Activated naive CD4-positive, alpha-beta T cell treated with Interleukin-2 at 50 U/mL for 16 hours (primary cell): ENCODE measurements around the gene ADSL.
A peak's percentile ranks its signal among the peaks of the same experiment; 100 is the strongest.

Source experiments
- DNase-seq: peaks from one replicate; pipeline ENCODE4 v3.0.0-alpha.2; 2020

The ADSL gene

DNA sequence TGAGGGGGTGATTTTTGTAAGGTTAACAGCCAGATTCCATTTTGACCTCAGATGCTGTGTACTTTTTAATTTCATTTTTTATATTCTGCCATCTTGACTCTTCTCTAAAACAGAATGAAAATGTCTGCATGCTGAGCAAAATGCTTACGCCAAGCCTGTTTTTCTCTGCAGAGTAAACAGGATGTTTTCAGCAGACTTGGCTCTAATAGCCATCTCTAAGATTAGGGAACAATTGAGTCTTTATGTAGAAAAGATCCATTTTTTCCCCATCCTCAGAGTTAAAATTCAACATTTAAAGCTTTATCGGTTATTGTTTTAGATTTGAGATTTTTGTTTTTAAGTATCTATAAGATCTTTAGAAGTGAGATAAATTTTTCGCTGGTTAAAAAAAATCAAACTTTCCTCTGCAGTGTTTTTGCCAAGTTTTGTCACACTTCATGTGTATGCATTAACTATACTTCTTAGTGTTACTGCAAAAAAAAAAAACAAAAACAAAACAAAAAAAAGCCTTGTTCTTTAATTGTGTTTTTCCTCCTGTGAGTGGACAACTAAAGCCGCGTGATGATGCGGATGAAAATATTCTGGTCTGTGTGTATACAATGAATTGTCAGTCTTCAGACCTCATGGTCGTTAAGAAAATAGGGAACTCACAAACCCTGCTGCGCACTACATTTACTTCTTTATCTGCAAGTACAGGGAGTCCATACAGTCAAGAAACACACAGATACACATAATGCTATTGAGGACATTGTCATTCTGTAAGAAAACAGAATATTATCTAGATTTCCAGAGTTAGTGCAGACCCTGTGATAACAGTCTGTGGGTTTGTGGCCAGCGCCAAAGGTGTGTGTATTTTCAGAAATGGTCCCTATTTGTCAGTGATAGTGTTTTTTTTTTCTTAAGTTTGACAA is 17.5 kb upstream of the ADSL start:
- DNase-seq, result no peak

DNA sequence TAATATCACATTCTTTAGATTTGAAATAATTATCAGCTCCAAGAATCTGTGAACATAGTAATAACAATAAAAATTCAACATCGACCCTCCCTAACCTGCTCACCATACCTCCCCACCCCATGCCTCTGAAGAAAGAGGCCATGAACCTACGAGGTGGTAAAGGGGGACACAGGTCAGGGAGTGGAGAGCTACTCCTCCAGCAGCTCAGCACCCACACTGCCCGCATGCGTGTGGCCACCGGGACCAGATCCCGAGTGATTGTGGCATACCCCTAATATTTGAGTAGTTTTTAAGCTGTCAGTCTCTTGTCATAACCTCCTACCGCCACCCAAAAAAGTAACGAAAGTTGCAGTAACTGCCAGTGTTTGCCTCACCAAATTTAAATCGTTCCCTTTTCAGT is 16.8 kb upstream of the ADSL start:
- no peak for DNase-seq

- DNase-seq, result no peak
These were observed 16.2 kb upstream of the ADSL start for GRCh38 chr22:40330086-40330485.

DNA sequence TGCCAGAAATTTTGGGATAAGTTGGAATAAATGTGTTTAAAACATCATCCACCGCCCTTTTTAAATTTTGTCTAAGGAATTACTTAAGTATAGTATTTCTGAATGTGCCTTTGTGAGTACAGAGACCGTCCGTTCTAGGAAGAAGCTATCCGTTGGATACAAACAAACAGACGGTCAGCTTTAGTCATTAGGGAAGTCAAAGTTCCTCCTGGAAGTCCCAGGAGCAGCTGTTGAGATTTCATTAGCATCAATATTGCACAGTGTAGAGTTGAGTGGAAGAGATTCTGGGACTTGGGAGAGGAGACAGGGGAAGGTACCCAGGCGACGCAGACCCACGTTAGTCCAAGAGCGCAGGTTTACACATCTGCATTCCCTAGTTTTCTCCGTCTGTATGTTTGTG is 15.7 kb upstream of the ADSL start:
- no peak for DNase-seq

- no peak for DNase-seq
These were observed 14.6 kb upstream of the ADSL start for GRCh38 chr22:40331706-40332105.

- DNase-seq, result no peak
These were observed 13.9 kb upstream of the ADSL start for GRCh38 chr22:40332319-40332781.

DNA sequence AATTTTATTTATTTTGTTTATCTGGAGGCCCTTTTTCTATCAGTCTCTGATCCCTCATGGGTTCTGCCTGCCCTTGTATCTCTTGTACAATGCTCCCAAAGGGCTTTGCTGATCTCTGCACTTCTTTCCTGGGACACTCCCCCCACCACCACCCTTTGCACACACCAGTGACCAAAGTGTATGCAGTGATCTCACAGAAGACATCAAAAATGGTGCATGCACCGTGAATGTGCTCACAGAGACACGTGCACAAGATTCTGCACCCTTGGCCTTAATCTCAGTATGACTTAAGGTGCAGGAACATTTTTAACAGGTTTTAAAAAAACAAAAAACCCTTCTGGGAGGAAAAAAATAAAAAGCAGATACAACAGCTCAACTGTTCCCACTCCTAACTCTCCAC is 12.2 kb upstream of the ADSL start:
- no peak for DNase-seq

GRCh38 chr22:40334899-40335298 is 11.4 kb upstream of the ADSL start:
- DNase-seq, result no peak

GRCh38 chr22:40335358-40335757 is 10.9 kb upstream of the ADSL start:
- no peak for DNase-seq

- DNase-seq, result no peak
These were observed 6.3 kb upstream of the ADSL start for GRCh38 chr22:40340044-40340443.

DNA sequence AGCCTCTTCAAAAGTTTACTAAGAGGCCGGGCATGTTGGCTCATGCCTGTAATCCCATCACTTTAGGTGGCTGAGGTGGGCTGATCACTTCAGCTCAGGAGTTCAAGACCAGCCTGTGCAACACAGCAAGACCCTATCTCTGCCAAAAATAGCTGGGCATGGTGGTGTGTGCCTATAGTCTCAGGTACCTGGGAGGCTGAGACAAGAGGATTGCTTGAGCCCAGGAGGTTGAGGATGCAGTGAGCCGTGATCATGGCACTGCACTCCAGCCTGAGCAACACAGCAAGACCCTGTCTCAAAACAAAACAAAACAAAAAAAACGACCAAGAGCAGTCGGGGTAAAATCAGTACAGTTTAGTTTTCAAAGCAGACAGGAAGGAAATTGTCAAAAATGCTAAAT is 4.7 kb upstream of the ADSL start:
- DNase-seq, result no peak

DNA sequence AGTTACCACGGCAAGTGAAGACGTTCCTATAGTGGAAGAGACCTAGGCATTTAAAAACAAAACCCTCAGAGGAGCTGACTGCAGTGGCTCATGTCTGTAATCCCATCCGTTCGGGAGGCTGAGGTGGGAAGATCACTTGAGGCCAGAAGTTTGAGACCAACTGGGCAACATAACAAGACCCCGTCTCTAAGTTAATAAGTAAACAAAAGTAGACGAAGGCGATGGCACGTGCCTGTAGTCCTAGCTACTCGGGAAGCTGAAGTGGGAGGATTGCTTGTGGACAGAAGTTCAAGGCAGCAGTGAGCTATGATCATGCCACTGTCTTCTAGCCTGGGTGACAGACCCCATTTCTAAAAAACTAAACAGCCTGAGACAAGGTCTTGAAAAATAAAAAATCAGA is 3.8 kb upstream of the ADSL start:
- DNase-seq, result no peak

GRCh38 chr22:40345271-40345670 is 1.0 kb upstream of the ADSL start:
- DNase-seq, result peak; percentile 40

- peak; percentile 74 for DNase-seq
These were observed 500 bp upstream of the ADSL start for GRCh38 chr22:40345815-40346184.

DNA sequence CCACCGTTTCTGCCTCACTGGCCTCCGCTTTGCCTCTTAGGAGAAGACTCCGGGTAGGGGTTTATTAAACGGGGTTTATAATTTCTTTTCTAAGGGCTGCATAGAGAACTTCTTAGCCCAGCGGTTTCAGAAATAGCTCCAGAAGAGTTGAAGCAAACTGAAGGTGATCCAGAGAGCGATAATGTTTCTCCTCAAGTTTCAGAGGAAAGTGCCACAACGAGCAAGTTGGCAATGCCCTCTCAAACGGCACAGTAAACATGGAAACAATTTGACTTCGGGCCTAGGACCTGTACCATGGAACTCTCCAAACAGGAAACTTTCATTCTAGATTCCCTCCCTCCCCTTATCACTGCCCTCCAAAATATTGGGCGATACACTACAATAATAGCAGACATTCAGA is 1.0 kb downstream of the ADSL start:
- no peak for DNase-seq

DNA sequence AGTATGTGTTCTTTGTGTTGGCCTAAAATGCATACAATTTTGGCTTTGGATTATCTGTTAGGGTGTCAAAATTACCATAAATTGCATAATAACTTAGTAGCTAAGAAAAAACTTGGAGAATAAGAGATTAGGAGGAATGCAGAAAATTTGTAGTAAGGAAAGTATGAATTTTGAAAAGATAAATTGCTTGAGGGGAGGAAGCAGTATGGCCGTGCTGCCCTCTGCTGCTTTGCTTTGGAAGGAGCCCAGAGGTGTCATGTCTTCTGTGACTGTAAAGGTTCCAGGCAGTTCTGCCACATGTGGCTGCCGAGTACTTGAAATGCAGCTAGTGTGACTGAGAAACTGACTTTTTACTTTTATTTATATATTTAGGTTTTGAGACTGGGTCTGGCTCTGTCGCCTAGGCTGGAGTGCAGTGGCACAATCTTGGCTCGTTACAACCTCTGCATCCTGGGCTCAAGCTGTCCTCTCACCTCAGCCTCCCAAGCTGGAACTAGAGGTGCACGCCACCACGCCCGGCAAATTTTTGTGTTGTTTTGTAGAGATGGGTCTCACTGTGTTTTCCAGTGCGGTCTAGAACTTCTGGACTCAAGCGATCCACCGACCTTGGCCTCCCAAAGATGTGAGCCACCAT is 1.8 kb downstream of the ADSL start:
- peak; percentile 73 for DNase-seq

- DNase-seq, result no peak
These were observed 6.5 kb downstream of the ADSL start for GRCh38 chr22:40352763-40353162.

GRCh38 chr22:40361100-40361499 is 14.8 kb downstream of the ADSL start:
- DNase-seq, result no peak

GRCh38 chr22:40363059-40363458 is 16.8 kb downstream of the ADSL start:
- no peak for DNase-seq

DNA sequence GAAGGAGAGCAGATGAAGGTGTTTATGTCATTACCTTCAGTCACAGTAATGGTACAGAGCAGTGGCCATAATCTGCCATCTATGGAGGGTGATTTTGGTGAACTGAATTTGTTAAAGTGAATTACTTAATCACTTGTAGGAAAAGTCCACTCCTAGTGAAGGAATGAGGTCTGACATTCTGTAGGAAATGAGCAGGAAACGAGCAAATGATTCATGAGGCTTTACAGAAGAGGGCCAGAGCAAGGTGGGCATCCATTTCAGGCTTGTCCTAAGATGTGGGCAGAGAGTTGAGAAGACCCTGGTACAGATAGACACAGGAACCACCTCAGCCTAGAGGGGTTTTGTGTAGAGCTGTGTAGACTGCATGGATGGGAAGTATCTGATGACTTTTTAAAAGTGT is 18.1 kb downstream of the ADSL start:
- no peak for DNase-seq

- no peak for DNase-seq
These were observed 19.8 kb downstream of the ADSL start for GRCh38 chr22:40366068-40366467.

DNA sequence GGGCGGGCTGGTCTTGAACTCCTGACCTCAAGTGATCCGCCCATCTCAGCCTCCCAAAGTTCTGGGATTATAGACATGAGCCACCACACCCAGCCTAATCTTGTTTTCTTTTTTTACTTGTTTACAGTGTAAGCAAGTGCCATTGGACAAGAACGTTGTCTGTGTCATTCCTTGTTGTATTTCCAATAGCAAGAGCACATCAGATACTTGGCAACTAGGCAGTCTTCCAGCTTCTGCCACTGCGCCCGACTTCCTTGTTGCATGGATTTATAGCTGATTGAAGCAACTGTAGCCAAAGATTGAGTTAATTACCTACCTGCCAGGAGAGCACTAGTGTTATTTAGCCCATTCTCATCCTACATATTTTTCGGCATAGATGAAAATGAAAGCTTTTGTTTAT is 21.0 kb downstream of the ADSL start:
- no peak for DNase-seq

DNA sequence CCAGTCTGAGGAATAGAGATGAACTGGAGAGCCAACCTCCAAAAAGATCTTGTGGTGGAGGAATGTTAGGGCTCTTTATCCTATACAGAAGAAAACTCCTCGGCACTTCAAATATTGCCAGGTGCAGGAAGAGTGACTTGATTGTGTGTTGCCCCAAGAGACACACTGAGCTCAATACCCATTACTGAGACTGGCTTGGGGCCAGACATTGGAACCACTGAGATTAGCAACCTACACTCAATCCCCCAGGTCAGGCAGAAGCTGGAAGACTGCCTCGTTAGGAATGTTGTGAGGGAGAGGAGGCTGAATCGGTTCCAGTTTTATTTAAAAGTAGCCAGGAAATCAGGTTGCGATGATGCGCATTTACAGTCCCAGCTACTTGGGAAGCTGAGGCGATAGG is 21.7 kb downstream of the ADSL start:
- DNase-seq, result no peak

GRCh38 chr22:40368836-40369235 is 22.5 kb downstream of the ADSL start:
- no peak for DNase-seq

- DNase-seq, result no peak
These were observed 28.3 kb downstream of the ADSL start for GRCh38 chr22:40374567-40374966.
